HL-60 (cell line): ENCODE results near the gene XKR7.

Source experiments
- DNase-seq, 2 experiments: peaks; one replicate each; pipeline ENCODE4 v3.0.0-alpha.2; 2010 to 2020; ENCODE audit warnings: low read depth in 1 of 2, low spot score in 1 of 2
- H3K27ac ChIP-seq: fragments of 250-450 bp; sonication (Bioruptor Pico); replicated peaks from 2 replicates; pipeline ENCODE4 v1.5.1; 2020; ENCODE audit warnings: mild to moderate bottlenecking, moderate library complexity
- H3K27me3 ChIP-seq: fragments of 250-450 bp; sonication (Bioruptor Pico); 2 replicates; pipeline ENCODE4 v1.5.1; 2021; ENCODE audit warnings: mild to moderate bottlenecking, moderate library complexity; ENCODE audit not compliant: insufficient read depth, poor library complexity, severe bottlenecking
- H3K4me3 ChIP-seq: replicated peaks from 2 replicates; pipeline ENCODE4 v1.5.1; 2011; ENCODE audit warnings: mild to moderate bottlenecking, control low read depth, low read length; ENCODE audit not compliant: insufficient read depth
- GABPA ChIP-seq: IDR thresholded peaks from 2 replicates; pipeline ENCODE4 v1.6.1; 2012; ENCODE audit warnings: low read depth
- POLR2AphosphoS5 ChIP-seq: IDR thresholded peaks from 2 replicates; pipeline ENCODE4 v1.6.1; 2012; ENCODE audit warnings: low read depth
- SPI1 ChIP-seq: IDR thresholded peaks from 2 replicates; pipeline ENCODE4 v1.6.1; 2012; ENCODE audit warnings: low read depth, mild to moderate bottlenecking, borderline replicate concordance
- TF ChIP-seq, protein P1 (sequence below): IDR thresholded peaks from 2 replicates; pipeline ENCODE4 v1.6.1; 2012; ENCODE audit warnings: low read depth; ENCODE audit not compliant: insufficient replicate concordance
- TF ChIP-seq, protein P2 (sequence below): IDR thresholded peaks from one replicate; pipeline ENCODE4 v1.5.1; 2011; ENCODE audit warnings: low read length, control low read depth, inconsistent platforms; ENCODE audit not compliant: insufficient read depth

XKR7 gene

DNA sequence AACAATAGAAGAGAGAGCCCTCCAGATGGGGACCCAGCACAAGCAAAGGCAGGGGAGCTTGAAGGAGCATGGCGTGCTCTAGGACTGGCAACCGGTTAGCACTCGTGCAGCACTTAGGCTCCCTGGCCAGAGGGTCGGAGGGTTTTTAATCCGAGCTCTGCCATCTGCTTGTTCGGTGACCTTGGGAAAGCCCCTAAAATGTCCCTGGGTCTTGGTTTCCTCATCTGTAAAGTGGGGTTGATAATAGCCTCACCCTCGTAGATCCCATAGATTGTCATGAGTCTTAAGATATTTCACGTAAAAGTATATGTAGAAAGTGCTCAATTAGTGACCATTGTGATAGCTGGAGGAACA is 67.5 kb downstream of the XKR7 start:
- no peak for DNase-seq
- no peaks in the 10 kb centered on the region for H3K27me3 ChIP-seq
- no peak overlapping the region for H3K4me3 ChIP-seq
- TF ChIP-seq POLR2AphosphoS5 = no peak
- peak overlapping the region; percentile 83 for H3K27ac ChIP-seq

DNA sequence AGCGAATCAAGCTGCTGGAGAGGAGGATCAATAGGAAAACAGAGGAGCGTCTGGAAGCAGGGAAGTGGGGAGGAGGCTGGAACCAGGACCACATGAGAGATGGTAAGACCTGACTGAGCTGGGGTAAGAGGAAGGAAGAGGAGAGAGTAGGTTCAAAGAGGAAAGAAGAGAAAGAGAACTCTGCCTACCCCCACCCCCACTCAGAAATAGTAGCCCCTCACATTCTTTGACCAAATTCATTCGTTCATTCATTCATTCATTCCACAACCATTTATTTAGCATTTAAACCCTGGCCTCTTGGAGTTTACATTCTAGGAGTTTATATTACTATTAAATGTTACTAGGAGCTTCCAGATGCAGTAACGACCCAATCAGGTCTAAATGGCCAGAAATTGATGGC is 68.3 kb downstream of the XKR7 start:
- peak in 1 of 2 experiments; percentile 34 for DNase-seq
- H3K27ac ChIP-seq = peak overlapping the region; percentile 83
- TF ChIP-seq, protein P1, sequence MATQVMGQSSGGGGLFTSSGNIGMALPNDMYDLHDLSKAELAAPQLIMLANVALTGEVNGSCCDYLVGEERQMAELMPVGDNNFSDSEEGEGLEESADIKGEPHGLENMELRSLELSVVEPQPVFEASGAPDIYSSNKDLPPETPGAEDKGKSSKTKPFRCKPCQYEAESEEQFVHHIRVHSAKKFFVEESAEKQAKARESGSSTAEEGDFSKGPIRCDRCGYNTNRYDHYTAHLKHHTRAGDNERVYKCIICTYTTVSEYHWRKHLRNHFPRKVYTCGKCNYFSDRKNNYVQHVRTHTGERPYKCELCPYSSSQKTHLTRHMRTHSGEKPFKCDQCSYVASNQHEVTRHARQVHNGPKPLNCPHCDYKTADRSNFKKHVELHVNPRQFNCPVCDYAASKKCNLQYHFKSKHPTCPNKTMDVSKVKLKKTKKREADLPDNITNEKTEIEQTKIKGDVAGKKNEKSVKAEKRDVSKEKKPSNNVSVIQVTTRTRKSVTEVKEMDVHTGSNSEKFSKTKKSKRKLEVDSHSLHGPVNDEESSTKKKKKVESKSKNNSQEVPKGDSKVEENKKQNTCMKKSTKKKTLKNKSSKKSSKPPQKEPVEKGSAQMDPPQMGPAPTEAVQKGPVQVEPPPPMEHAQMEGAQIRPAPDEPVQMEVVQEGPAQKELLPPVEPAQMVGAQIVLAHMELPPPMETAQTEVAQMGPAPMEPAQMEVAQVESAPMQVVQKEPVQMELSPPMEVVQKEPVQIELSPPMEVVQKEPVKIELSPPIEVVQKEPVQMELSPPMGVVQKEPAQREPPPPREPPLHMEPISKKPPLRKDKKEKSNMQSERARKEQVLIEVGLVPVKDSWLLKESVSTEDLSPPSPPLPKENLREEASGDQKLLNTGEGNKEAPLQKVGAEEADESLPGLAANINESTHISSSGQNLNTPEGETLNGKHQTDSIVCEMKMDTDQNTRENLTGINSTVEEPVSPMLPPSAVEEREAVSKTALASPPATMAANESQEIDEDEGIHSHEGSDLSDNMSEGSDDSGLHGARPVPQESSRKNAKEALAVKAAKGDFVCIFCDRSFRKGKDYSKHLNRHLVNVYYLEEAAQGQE = no peak
- TF ChIP-seq, protein P2, sequence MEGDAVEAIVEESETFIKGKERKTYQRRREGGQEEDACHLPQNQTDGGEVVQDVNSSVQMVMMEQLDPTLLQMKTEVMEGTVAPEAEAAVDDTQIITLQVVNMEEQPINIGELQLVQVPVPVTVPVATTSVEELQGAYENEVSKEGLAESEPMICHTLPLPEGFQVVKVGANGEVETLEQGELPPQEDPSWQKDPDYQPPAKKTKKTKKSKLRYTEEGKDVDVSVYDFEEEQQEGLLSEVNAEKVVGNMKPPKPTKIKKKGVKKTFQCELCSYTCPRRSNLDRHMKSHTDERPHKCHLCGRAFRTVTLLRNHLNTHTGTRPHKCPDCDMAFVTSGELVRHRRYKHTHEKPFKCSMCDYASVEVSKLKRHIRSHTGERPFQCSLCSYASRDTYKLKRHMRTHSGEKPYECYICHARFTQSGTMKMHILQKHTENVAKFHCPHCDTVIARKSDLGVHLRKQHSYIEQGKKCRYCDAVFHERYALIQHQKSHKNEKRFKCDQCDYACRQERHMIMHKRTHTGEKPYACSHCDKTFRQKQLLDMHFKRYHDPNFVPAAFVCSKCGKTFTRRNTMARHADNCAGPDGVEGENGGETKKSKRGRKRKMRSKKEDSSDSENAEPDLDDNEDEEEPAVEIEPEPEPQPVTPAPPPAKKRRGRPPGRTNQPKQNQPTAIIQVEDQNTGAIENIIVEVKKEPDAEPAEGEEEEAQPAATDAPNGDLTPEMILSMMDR = no peak
- no peak for TF ChIP-seq GABPA
- TF ChIP-seq POLR2AphosphoS5 = no peak
- no peak for TF ChIP-seq SPI1
- no peaks in the 10 kb centered on the region for H3K27me3 ChIP-seq
- H3K4me3 ChIP-seq = no peak overlapping the region

DNA sequence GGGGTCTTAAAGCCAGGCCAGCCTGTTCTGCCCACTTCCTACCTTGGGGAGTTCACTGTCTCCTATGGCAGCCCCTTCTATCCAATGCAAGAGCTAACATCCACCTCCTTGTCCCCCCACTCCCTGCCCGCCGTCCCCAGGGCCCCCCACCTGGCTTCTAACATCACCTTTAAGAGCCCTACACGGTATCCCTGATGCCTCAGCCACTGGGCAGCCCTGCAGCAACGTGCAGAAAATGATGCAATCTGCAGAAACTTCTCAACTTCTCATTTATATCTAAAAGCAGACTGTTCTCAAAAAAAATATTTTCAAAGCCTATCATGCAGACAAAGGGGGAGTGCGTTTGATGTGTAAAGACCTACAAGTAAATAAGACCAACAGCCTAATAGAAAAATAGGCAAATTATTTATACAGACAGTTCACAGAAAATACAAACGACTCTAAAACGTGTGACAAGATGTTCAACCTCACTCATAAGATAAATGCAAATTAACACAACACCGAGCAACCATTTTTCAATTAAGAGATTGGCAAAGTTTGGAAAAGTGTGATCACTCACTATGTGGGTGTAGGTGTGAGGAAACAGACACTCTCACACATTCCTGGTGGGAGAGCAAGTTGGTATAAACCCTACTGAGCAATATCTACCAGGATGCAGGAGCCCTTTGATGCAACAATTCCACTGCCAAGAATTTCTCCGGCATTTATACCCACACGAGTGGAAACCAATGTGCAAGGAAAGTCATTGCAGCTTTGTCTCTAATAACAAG is 69.0 kb downstream of the XKR7 start:
- DNase-seq = peak in 1 of 2 experiments; percentile 76
- TF ChIP-seq, protein P2 = no peak
- TF ChIP-seq, protein P1 = no peak
- peak; percentile 12; the same call in 1 of the 2 replicates for TF ChIP-seq SPI1
- H3K27ac ChIP-seq = peak overlapping the region; percentile 83
- H3K27me3 ChIP-seq = no peaks in the 10 kb centered on the region
- no peak overlapping the region for H3K4me3 ChIP-seq

DNA sequence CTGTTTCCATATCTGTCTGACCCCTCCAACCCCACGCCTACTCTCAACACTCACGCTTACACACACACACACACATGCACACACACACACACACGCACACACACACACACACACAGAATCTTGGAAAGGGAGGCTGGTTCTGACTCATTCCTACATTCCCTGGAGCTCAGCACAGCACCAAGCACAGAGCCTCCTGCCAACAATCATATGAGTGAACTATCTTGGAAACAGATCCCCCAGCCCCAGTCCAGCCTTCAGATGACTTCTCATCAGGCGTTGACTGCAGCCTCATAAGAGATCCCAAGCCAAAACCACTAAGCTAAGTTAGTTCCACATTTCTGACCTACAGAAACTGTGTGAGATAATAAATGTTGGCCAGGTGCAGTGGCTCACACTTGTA is 70.0 kb downstream of the XKR7 start:
- Histone ChIP-seq H3K27ac (peak overlapping the region; percentile 83), H3K27me3 (no peaks in the 10 kb centered on the region), H3K4me3 (no peak overlapping the region)
- peak in 1 of 2 experiments; percentile 62 for DNase-seq
- TF ChIP-seq POLR2AphosphoS5 (peak; percentile 54), GABPA (no peak), SPI1 (no peak)
